HepG2 (cell line): ENCODE data around the gene FGGY.

ENCODE experiments used
- CTCF ChIP-seq: sonication (generic); formaldehyde crosslinking; IDR thresholded peaks from 2 replicates; pipeline ENCODE4 v1.5.0; 2020; ENCODE audit warnings: mild to moderate bottlenecking, missing genetic modification reagents, moderate library complexity
- HHEX ChIP-seq: IDR thresholded peaks from 2 replicates; pipeline ENCODE4 v1.6.1; 2016; ENCODE audit warnings: control low read depth
- HMG20A ChIP-seq: IDR thresholded peaks from 2 replicates; pipeline ENCODE4 v1.6.1; 2016; ENCODE audit warnings: borderline replicate concordance
- KDM5A ChIP-seq: fragments of 200-600 bp; sonication (generic); IDR thresholded peaks from 2 replicates; pipeline ENCODE4 v1.7.0; 2018; ENCODE audit warnings: antibody characterized with exemption, mild to moderate bottlenecking, low read length, borderline replicate concordance
- PHB2 ChIP-seq: fragments of 450-650 bp; IDR thresholded peaks from 2 replicates; pipeline ENCODE4 v1.6.1; 2018; ENCODE audit not compliant: partially characterized antibody
- PHF5A ChIP-seq: IDR thresholded peaks from one replicate; pipeline ENCODE4 v1.6.1; 2018; ENCODE audit warnings: low read depth, missing genetic modification reagents; ENCODE audit not compliant: unreplicated experiment
- SETDB1 ChIP-seq: sonication (generic); formaldehyde crosslinking; IDR thresholded peaks from 2 replicates; pipeline ENCODE4 v1.5.1; 2020; ENCODE audit warnings: missing genetic modification reagents, mild to moderate bottlenecking, borderline replicate concordance
- SMC3 ChIP-seq: IDR thresholded peaks from 2 replicates; pipeline ENCODE4 v1.6.1; 2011; ENCODE audit warnings: low read length, improper control_type of control experiment
- TFAP4 ChIP-seq: sonication (generic); IDR thresholded peaks from 2 replicates; pipeline ENCODE4 v1.6.1; 2016; ENCODE audit warnings: low read depth, borderline replicate concordance
- TOE1 ChIP-seq: sonication (generic); formaldehyde crosslinking; IDR thresholded peaks from 2 replicates; pipeline ENCODE4 v1.4.0; 2020; ENCODE audit warnings: mild to moderate bottlenecking, missing genetic modification reagents
- ZNF326 ChIP-seq: sonication (generic); formaldehyde crosslinking; IDR thresholded peaks from 2 replicates; pipeline ENCODE4 v1.4.0; 2020; ENCODE audit warnings: missing genetic modification reagents, borderline replicate concordance
- ZNF431 ChIP-seq: sonication (generic); formaldehyde crosslinking; IDR thresholded peaks from 2 replicates; pipeline ENCODE4 v1.9.0; 2022; ENCODE audit warnings: missing genetic modification reagents, low read depth, mild to moderate bottlenecking, borderline replicate concordance
- ZNF660 ChIP-seq: sonication (generic); formaldehyde crosslinking; IDR thresholded peaks from 2 replicates; pipeline ENCODE4 v1.5.1; 2020; ENCODE audit warnings: mild to moderate bottlenecking, low read depth, missing genetic modification reagents, borderline replicate concordance

- TF ChIP-seq PHF5A (CRISPR knock-in tag) (no peak), CTCF (CRISPR knock-in tag) (no peak), ZNF326 (no peak), SMC3 (no peak), TFAP4 (no peak), HHEX (CRISPR knock-in tag) (no peak), KDM5A (no peak), TOE1 (CRISPR knock-in tag) (no peak), ZNF431 (CRISPR knock-in tag) (no peak), ZNF660 (CRISPR knock-in tag) (no peak), PHB2 (no peak), HMG20A (CRISPR knock-in tag) (no peak), SETDB1 (CRISPR knock-in tag) (no peak)
Observed at GRCh38 chr1:59685666-59686065, 388.8 kb downstream of the FGGY start.
